ENCODE results near the gene ST7L. TPM values are rescaled to one million over a fixed set of nuclear protein-coding genes. Genes with fewer than 3 reads are reported as not detected.

ST7L gene
- total and polyA plus RNA-seq, 9 of the 15 experiments (the other 6 are each of a cell fraction or from before 2014, with no cell fraction given): 9.0 to 32.5 (median 26.6) TPM

DNA sequence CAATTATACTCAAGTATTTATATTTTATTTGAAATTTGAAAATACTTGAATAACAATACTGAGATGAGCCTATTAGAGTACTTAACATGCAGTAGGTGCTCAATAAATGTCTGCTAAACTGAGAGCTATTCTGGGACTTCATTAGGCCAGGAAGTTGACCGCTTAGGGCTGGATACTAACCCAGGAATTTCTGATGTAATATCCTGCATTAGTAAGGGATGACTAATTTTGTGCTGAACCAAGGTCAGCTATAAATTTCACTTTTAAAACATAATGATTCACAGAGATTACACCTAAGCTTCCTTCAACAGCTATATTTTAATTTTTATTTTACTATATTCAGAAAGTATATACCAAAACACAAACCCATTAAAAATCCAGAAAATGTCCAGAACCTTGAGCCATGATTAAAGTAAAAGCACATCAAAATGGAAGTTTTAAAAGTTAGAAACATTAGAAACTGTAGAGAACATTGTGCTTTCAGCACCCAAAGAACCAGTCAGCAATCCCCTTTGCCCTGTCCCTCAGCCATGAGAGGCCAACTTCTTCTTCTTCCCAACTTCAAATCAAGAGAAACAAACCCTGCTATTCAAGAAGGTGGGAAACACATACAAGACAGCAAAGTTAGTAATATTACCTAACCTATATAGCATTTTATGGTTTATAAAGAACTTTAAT is 74.8 kb downstream of the ST7L start (continued):
- TF ChIP-seq KLF13 (tag; IDR thresholded peaks at IDR 0.05; ENCODE audit: borderline replicate concordance, low read depth) (no peak), JUND (IDR thresholded peaks at IDR 0.05; ENCODE audit: borderline replicate concordance, low read depth, low read length) (peak; percentile 64; the same call in 1 of the 2 replicates), JUND (tag; IDR thresholded peaks at IDR 0.05; ENCODE audit: borderline replicate concordance, low read depth, low read length) (peak; percentile 31; the same call in 1 of the 3 replicates)
- TF ChIP-seq, protein P1, sequence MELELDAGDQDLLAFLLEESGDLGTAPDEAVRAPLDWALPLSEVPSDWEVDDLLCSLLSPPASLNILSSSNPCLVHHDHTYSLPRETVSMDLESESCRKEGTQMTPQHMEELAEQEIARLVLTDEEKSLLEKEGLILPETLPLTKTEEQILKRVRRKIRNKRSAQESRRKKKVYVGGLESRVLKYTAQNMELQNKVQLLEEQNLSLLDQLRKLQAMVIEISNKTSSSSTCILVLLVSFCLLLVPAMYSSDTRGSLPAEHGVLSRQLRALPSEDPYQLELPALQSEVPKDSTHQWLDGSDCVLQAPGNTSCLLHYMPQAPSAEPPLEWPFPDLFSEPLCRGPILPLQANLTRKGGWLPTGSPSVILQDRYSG (tag; conservative IDR thresholded peaks at IDR 0.05; ENCODE audit: low read depth): no peak

DNA sequence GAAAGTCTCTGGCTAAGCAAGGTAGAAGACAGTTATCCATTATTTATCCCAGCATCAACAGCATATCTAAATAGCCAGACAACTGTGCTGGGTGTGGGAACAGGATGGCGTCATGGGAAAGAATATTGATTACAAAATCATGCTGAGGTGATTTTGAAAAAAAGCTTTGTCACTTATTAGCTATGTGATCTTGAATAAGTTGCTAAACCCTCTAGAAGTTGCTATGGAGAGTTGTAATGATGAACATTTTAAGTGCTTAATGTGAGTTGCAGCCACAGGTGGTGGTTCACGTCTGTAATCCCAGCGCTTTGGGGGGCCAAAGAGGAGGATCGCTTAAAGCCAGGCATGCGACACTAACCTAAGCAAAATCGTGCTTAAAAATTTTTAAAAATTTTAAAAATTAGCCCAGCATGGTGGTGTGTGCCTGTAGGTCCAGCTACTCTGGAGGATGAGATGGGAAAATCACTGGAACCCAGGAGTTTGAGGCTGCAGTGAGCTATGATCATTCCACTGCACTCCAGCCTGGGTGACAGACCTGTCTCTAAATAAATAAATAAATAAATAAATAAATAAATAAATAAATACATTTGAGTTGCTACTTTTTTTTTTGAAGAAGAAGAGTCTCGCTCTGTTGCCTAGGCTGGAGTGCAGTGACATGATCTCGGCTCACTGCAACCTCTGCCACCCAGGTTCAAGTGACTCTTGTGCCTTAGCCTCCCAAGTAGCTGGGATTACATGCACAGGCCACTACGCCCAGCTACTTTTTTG is 76.6 kb downstream of the ST7L start:
- no peaks in the 10 kb centered on the region for H3K9me1 ChIP-seq (ENCODE audit: control insufficient read depth, insufficient read depth, low read length)
- no peak overlapping the region for H3K4me2 ChIP-seq (ENCODE audit: insufficient read depth, low read length)
- no TSS peak for BruUV-seq (replicated peaks)
- in situ Hi-C loops (cut with MboI) (no loop called here), intact Hi-C loops (cut with micrococcal nuclease) (no loop called here)
- ATAC-seq: no peak
- 82% methylated on average over 9 of the region's 9 CpGs for WGBS (ENCODE audit: insufficient coverage, low coverage, missing lambda C conversion rate)
- DNase-seq (ENCODE audit: extremely low read depth in 1 of 4, low spot score in 3 of 4): no peak
- H3K9me3 ChIP-seq (replicated peaks; ENCODE audit: control insufficient read depth, insufficient read depth, low read depth, low read length): no peaks in the 10 kb centered on the region
- no peaks in the 10 kb centered on the region for H3K79me2 ChIP-seq (ENCODE audit: control insufficient read depth, insufficient read depth, low read length)
- H3K4me1 ChIP-seq (replicated peaks in 1 of 2; ENCODE audit: control insufficient read depth in 2 of 2, insufficient read depth in 2 of 2, low read length in 2 of 2): no peaks in the 10 kb centered on the region
- H3K4me3 ChIP-seq: no peak overlapping the region
- H3K27ac ChIP-seq (ENCODE audit: extremely low read depth, low read depth, low read length): no peak overlapping the region
- no peaks in the 10 kb centered on the region for H3K27me3 ChIP-seq (ENCODE audit: control insufficient read depth in 2 of 2, insufficient read depth in 2 of 2, low read length in 2 of 2)
- peaks cover 3% of the 10 kb centered on the region; the same call in 1 of the 3 replicates for H3K36me3 ChIP-seq (ENCODE audit: control insufficient read depth, insufficient read depth, low read length)
- H4K20me1 ChIP-seq (replicated peaks; ENCODE audit: control insufficient read depth, insufficient read depth, low read length): no peaks in the 10 kb centered on the region
- ChIA-PET CTCF (ENCODE audit: low intra/inter-chr PET ratio) (no interaction called here), POLR2A (interaction anchor here (1.0 to 2.1 kb wide), 5 partner anchors 11 to 27 kb away, joined by 3 to 18 read pairs (median 3); no protein-coding TSS in a partner anchor)
- no peak overlapping the region for H2AFZ ChIP-seq (ENCODE audit: low read depth, low read length)
- no peak for FAIRE-seq
- H3K9ac ChIP-seq (ENCODE audit: insufficient read depth in 1 of 2, low read depth in 2 of 2, low read length in 2 of 2): no peak overlapping the region
- no peak for TF ChIP-seq POLR2G (IDR thresholded peaks at IDR 0.05; ENCODE audit: low read depth, low read length)
- TF ChIP-seq, protein P2, sequence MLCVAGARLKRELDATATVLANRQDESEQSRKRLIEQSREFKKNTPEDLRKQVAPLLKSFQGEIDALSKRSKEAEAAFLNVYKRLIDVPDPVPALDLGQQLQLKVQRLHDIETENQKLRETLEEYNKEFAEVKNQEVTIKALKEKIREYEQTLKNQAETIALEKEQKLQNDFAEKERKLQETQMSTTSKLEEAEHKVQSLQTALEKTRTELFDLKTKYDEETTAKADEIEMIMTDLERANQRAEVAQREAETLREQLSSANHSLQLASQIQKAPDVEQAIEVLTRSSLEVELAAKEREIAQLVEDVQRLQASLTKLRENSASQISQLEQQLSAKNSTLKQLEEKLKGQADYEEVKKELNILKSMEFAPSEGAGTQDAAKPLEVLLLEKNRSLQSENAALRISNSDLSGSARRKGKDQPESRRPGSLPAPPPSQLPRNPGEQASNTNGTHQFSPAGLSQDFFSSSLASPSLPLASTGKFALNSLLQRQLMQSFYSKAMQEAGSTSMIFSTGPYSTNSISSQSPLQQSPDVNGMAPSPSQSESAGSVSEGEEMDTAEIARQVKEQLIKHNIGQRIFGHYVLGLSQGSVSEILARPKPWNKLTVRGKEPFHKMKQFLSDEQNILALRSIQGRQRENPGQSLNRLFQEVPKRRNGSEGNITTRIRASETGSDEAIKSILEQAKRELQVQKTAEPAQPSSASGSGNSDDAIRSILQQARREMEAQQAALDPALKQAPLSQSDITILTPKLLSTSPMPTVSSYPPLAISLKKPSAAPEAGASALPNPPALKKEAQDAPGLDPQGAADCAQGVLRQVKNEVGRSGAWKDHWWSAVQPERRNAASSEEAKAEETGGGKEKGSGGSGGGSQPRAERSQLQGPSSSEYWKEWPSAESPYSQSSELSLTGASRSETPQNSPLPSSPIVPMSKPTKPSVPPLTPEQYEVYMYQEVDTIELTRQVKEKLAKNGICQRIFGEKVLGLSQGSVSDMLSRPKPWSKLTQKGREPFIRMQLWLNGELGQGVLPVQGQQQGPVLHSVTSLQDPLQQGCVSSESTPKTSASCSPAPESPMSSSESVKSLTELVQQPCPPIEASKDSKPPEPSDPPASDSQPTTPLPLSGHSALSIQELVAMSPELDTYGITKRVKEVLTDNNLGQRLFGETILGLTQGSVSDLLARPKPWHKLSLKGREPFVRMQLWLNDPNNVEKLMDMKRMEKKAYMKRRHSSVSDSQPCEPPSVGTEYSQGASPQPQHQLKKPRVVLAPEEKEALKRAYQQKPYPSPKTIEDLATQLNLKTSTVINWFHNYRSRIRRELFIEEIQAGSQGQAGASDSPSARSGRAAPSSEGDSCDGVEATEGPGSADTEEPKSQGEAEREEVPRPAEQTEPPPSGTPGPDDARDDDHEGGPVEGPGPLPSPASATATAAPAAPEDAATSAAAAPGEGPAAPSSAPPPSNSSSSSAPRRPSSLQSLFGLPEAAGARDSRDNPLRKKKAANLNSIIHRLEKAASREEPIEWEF (CRISPR knock-in tag; IDR thresholded peaks at IDR 0.05): no peak
- no peak for TF ChIP-seq MCM3 (IDR thresholded peaks at IDR 0.05)
- TF ChIP-seq ZNF717 (CRISPR knock-in tag; IDR thresholded peaks at IDR 0.05): no peak
- TF ChIP-seq SNIP1 (IDR thresholded peaks at IDR 0.05; ENCODE audit: low read depth): no peak
- no peak for TF ChIP-seq ZNF561 (CRISPR knock-in tag; conservative IDR thresholded peaks at IDR 0.05)
- no peak for TF ChIP-seq MECOM (CRISPR knock-in tag; IDR thresholded peaks at IDR 0.05)
- TF ChIP-seq, protein P3, sequence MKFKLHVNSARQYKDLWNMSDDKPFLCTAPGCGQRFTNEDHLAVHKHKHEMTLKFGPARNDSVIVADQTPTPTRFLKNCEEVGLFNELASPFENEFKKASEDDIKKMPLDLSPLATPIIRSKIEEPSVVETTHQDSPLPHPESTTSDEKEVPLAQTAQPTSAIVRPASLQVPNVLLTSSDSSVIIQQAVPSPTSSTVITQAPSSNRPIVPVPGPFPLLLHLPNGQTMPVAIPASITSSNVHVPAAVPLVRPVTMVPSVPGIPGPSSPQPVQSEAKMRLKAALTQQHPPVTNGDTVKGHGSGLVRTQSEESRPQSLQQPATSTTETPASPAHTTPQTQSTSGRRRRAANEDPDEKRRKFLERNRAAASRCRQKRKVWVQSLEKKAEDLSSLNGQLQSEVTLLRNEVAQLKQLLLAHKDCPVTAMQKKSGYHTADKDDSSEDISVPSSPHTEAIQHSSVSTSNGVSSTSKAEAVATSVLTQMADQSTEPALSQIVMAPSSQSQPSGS (CRISPR knock-in tag; IDR thresholded peaks at IDR 0.05): no peak

Data from K562 (cell line).